ENCODE results near the gene EPB41L3.

EPB41L3 gene

GRCh38 chr18:5518899-5519371, 24.9 kb downstream of the EPB41L3 start (continued):
- TF ChIP-seq ZSCAN5A (tag by site-specific recombination; IDR thresholded peaks at IDR 0.05) (no peak), ZNF335 (tag by site-specific recombination; conservative IDR thresholded peaks at IDR 0.05) (no peak), ZEB2 (tag by site-specific recombination; IDR thresholded peaks at IDR 0.05) (peak; percentile 97), SCRT2 (tag by site-specific recombination; IDR thresholded peaks at IDR 0.05) (peak; percentile 63), ZNF571 (tag by site-specific recombination; IDR thresholded peaks at IDR 0.05) (no peak), BCL11A (tag by site-specific recombination; IDR thresholded peaks at IDR 0.05; ENCODE audit: low read depth) (peak; percentile 43; the same call in 1 of the 2 replicates), ZNF223 (tag by site-specific recombination; IDR thresholded peaks at IDR 0.05) (no peak), ZNF654 (tag by site-specific recombination; IDR thresholded peaks at IDR 0.05; ENCODE audit: low read depth) (peak; percentile 6; the same call in 1 of the 2 replicates), ZFP41 (tag by site-specific recombination; IDR thresholded peaks at IDR 0.05; ENCODE audit: borderline replicate concordance) (no peak), ZNF658 (tag by site-specific recombination; IDR thresholded peaks at IDR 0.05) (no peak), ZNF555 (tag by site-specific recombination; conservative IDR thresholded peaks at IDR 0.05) (no peak), ZNF404 (tag by site-specific recombination; IDR thresholded peaks at IDR 0.05) (no peak), ZBTB17 (tag by site-specific recombination; IDR thresholded peaks at IDR 0.05) (no peak), ZNF214 (tag by site-specific recombination; IDR thresholded peaks at IDR 0.05; ENCODE audit: borderline replicate concordance) (no peak), ZNF629 (tag by site-specific recombination; IDR thresholded peaks at IDR 0.05) (peak; percentile 98), ZNF48 (tag by site-specific recombination; IDR thresholded peaks at IDR 0.05) (no peak), ZIC2 (tag by site-specific recombination; IDR thresholded peaks at IDR 0.05) (peak; percentile 39; the same call in 1 of the 2 replicates), ZNF280D (tag by site-specific recombination; IDR thresholded peaks at IDR 0.05) (no peak), FEZF1 (tag by site-specific recombination; IDR thresholded peaks at IDR 0.05) (peak; percentile 92), ZBTB1 (tag by site-specific recombination; IDR thresholded peaks at IDR 0.05) (no peak), ZSCAN4 (tag by site-specific recombination; IDR thresholded peaks at IDR 0.05) (peak; percentile 34; the same call in 1 of the 2 replicates), ZBTB7A (tag by site-specific recombination; IDR thresholded peaks at IDR 0.05; ENCODE audit: low read depth) (no peak), ATF2 (tag by site-specific recombination; IDR thresholded peaks at IDR 0.05; ENCODE audit: low read depth) (peak; percentile 94), ZBTB11 (tag by site-specific recombination; conservative IDR thresholded peaks at IDR 0.05; ENCODE audit: low read depth) (no peak), INSM2 (tag by site-specific recombination; IDR thresholded peaks at IDR 0.05) (peak; percentile 88), ZNF292 (tag by site-specific recombination; IDR thresholded peaks at IDR 0.05; ENCODE audit: borderline replicate concordance, low read depth) (no peak), ZNF660 (tag by site-specific recombination; IDR thresholded peaks at IDR 0.05) (peak; percentile 64; the same call in 1 of the 2 replicates), ZNF623 (tag by site-specific recombination; IDR thresholded peaks at IDR 0.05) (no peak), ZNF837 (tag by site-specific recombination; IDR thresholded peaks at IDR 0.05) (no peak)
